ENCODE data around the gene LAMA2.

GRCh38 chr6:128966934-128967333 lies 84.0 kb downstream of the LAMA2 start:
- TF ChIP-seq ARNT (IDR thresholded peaks at IDR 0.05) (no peak), ZNF384 (IDR thresholded peaks at IDR 0.05) (no peak), PKNOX1 (IDR thresholded peaks at IDR 0.05) (no peak), TARDBP (IDR thresholded peaks at IDR 0.05) (no peak), FOXM1 (IDR thresholded peaks at IDR 0.05; ENCODE audit: borderline replicate concordance) (no peak), ELF4 (IDR thresholded peaks at IDR 0.05) (no peak), HDGF (IDR thresholded peaks at IDR 0.05; ENCODE audit: borderline replicate concordance) (no peak)
